ENCODE measurements around the gene MACC1. TPM values are rescaled to one million over a fixed set of nuclear protein-coding genes. Genes with fewer than 3 reads are reported as not detected.
"Not testable (repeated sequence)": the region's sequence is repeated elsewhere in the genome, so short reads cannot be mapped to it uniquely, and the experiment has no call there.

MACC1 gene
- total RNA-seq, 1 donor from 2014 or later = 0.16 TPM

DNA sequence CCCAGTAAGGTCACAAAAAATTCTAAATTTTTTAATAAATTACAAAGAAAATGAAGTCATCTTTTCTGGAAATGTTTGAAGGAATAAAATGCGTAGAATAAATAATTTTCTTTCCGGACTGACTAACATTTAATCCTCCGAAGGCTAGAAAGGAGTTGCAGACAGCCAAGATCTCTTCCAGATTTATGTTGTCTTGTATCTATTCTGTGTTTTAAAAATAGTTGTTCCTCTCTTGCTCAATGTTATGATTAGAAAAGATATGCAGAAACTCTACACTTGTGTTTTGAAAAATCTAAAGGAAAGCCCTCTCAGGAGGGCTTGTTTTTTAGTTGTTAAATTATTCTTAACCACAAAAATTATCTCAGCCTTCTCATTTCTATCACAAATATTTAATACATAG, 70.7 kb downstream of the MACC1 start:
- ATAC-seq = no peak
- DNase-seq (ENCODE audit: missing footprints) = no peak
- intact Hi-C loops (cut with DNase I) = no loop called here

DNA sequence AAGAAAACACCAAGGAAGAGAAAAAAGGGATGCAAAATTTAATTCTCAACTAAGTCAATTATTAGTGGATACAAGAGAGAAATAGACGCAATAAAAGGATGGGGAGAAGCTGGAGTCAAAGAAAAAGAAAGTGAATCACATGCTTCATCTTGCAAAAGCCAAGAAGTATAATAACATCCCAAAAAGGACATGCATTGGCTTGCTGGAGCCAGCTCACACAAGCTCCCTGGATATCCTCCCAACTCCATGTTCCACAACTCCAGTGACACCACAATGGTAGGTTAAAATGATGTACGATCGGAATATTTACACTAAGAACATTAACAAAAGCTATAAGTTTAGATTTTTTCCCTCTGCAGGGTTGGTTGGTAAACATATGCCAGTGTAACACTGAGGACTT, 72.4 kb downstream of the MACC1 start:
- no peak for DNase-seq (ENCODE audit: missing footprints)
- intact Hi-C loops (cut with DNase I) = no loop called here
- ATAC-seq = no peak

DNA sequence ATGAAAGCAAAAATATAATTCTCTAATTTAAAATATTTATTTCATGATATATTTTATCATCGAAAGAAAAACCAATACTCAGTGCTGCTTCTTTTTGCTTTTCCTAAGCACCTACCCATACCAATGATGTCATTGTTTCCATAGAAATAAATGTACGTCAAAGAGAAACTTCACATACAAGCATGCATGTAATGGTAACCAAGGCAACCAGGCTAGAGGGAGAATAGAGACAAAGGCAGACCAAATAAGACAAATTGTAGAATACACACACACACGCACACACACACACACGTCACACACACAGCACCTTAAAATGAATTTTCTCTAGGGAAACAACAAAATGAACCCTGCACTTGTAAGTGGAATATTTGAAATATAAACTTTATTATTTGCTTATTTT, 75.5 kb downstream of the MACC1 start:
- intact Hi-C loops (cut with DNase I) = no loop called here
- no peak for ATAC-seq
- no peak for DNase-seq (ENCODE audit: missing footprints)

DNA sequence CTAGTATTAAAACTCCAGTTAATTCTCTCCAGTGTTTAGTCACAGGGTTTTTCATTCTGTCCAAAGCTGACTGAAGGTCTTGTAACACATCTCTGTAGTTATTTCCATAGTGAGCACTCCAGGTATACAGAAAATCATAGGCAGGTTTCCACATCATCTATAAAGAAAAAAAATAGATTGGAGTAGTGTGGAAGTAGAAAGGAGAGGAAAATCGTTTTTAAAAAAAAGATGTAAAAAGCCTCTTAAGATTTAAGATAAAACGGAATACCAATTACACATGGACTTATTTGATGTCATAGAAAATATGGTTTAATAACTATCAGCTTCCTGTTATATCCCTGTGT, 76.2 kb downstream of the MACC1 start:
- intact Hi-C loops (cut with DNase I) = no loop called here
- DNase-seq (ENCODE audit: missing footprints) (no peak), ATAC-seq (no peak)

DNA sequence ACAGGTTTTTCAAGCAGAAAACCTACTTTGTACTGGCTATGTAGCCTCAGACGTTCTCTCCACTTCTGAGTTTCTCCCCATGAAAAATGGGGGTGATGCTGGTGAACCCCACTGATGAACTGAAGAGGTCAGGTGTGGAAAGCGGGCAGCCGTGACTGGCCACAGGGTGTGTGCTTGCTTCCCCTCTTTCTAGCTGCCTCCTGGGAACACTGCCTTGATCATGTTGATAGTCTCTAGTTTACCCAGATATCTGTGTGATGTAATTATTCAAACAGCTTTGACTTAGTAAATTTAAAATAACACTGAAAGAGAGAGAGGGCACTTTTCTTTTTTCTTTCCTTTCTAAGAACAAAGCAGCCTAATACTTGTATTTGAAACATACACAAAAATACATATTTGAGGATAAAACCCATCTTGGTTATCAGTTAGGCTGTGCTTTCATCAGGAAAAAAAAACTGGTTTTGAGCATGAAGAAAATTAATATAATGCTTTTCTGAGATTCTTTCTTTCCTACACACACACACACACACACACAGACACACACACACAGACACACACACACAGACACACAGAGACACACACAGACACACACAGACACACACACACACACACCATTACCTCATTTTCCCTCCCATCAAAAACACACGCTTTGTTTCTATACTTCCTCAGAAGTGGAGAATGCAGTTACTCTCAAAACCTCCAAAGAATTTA, 76.7 kb downstream of the MACC1 start:
- DNase-seq (ENCODE audit: missing footprints) (no peak), ATAC-seq (no peak)
- intact Hi-C loops (cut with DNase I) = no loop called here

DNA sequence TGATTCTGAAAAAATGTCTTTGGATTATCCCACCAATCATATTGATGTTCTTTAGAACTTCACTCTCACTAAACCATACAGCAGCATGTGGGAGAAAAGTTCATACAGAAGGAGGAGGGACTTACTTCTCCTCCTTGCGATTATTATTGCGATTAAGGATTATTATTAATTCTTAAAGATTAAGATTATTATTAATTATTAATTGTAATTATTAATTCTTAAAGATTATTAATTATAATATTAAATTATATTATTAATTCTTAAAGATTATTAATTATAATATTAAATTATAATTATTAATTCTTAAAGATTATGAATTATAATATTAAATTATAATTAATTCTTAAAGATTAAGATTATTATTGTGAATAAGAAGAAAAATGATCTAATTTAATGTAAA, 80.5 kb downstream of the MACC1 start:
- no peak for DNase-seq (ENCODE audit: missing footprints)
- no peak for ATAC-seq
- intact Hi-C loops (cut with DNase I) = no loop called here

DNA sequence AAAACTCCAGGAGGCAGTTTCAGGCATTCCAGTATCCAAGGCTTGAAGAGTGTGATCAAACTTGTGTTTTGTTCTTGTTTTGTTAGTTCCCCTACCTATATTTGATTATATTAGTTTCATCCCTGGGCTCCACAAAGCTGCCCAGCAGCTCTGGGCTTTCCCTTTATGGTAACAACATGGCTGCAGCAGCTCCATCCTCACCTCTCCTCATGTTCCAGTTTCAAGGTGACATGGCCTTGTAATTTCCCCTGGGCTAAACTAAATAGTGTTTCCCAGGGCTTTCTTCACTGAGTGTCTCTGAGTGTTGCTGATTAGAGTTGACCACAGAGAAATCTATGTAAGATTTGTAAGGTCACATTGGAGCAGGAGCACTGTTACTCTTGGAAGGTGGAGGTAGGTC, 83.4 kb downstream of the MACC1 start:
- DNase-seq (ENCODE audit: missing footprints) = no peak
- intact Hi-C loops (cut with DNase I) = no loop called here
- ATAC-seq = no peak

DNA sequence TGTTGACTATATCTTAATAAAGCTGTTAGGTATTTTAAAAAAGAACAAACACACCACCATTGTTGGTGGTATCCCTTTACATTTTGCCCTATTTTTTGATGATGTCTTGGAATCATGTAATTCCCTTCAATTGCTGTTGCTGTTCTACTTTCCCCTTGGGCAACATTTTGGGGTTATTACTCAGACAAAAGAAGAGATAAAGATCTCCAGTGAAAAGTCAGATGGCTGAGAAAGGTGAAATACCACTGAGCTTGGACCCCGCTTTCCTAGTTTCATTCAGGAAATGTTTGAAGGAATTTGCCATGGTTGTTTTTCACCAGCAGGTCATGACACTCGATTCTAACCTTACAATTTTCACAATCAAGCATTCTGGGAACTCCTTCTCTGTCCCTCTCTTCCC, 84.6 kb downstream of the MACC1 start:
- DNase-seq (ENCODE audit: missing footprints) = no peak
- ATAC-seq = no peak
- intact Hi-C loops (cut with DNase I) = no loop called here

DNA sequence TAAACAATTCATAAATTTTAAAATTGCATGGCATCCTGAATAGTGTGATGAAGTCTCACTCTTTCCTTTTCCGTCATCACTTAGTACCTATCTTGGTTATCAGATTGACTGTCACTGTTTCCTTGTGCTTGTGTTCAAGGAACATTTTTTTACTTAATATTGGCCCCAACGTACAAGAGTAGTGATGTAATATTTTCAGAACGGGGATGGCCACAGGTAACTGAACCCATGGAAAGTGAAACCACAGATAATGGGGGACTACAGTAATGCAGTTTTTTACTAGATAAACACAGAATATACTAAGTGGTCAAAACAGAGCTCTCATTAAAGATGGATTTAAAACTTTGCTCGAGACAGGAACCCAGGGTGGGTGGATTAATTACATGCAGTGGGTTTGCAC, 85.4 kb downstream of the MACC1 start:
- intact Hi-C loops (cut with DNase I) = no loop called here
- ATAC-seq = no peak
- no peak for DNase-seq (ENCODE audit: missing footprints)

DNA sequence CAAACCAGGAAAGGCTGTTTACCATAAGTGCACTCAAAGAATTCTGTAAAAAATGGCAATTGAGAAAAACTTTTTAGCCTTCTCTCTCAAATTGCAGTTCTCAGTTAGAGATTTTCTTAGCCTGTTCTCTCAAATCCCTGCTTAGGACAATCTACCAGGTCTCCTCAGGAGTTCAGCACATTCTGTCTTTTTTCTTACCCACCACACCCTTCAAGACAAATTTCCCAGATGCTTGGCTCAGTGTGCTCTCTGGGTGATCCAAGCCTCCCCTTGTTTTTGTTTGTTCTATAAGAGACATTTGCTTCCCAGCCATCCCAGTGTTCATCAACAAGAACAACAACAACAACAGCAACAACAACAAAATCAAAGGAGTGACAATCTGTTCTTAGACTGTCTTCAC, 87.3 kb downstream of the MACC1 start:
- intact Hi-C loops (cut with DNase I) = no loop called here
- no peak for ATAC-seq
- DNase-seq (ENCODE audit: missing footprints) = no peak

DNA sequence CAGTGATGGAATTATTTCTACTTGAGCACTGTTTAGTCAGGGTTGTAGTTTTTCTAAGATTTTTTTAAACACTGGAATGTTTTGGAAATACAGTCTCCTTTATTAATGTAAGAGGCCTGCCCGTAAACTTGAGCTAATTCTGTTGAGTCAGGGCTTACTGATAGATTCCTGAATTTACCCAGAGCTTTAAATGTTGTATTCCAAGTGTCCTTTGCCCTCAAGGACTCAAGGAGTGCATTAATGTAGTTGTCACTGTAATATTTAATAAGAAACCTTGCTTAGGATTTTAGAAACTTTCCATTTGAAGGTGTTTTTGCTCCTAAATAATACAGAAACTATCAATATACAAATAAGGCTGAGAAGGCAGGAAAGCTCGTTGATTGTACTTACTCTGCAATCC, 89.2 kb downstream of the MACC1 start:
- intact Hi-C loops (cut with DNase I) = no loop called here
- ATAC-seq = no peak
- no peak for DNase-seq (ENCODE audit: missing footprints)

DNA sequence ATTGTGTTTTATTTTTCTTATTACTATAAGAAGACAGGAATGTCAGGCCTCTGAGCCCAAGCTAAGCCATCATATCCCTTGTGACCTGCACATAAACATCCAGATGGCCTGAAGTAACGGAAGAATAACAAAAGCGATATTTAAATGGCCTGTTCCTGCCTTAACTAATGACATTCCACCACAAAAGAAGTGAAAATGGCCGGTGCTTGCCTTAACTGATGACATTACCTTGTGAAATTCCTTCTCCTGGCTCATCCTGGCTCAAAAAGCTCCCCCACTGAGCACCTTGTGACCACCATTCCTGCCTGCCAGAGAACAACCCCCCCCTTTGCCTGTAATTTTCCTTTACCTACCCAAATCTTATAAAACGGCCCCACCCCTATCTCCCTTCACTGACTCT, 91.1 kb downstream of the MACC1 start:
- intact Hi-C loops (cut with DNase I); ATAC-seq; DNase-seq (ENCODE audit: missing footprints): not testable (repeated sequence)

DNA sequence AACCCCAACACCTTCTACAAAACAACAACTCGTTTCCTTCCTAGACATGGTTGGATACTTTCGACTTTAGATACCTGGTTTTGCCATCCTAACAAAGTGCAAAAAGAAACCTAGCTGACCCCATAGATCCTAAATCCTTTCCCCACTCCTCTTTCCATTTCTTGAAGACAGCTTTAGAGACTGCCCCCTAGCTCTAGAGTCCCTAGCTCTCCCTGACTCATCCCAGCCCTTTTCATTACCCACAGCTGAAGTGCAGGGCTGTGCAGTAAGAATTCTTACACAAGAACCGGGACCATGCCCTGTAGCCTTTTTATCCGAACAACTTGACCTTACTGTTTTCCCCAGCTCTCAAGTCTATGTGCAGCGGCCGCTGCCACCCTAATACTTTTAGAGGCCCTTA, 93.1 kb downstream of the MACC1 start:
- DNase-seq (ENCODE audit: missing footprints); intact Hi-C loops (cut with DNase I); ATAC-seq: not testable (repeated sequence)

DNA sequence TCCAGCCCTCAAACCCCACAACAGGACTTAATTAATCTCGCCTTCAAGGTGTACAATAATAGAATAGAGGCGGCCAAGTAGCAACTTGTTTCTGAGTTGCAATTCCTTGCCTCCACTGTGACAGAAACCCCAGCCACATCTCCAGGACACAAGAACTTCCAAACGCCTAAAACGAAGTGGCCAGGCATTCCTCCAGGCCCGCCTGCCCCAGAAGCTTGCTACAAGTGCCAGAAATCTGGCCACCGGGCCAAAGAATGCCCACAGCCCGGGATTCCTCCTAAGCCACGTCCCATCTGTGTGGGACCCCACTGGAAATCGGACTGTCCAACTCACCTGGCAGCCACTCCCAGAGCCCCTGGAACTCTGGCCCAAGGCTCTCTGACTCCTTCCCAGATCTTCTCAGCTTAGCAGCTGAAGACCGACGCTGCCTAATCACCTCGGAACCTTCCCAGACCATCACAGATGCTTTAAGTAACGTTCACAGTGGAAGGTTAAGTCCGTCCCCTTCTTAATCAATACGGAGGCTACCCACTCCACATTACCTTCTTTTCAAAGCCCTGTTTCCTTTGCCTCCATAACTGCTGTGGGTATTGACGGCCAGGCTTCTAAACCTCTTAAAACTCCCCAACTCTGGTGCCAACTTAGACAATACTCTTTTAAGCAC, 94.4 kb downstream of the MACC1 start:
- DNase-seq (ENCODE audit: missing footprints); intact Hi-C loops (cut with DNase I); ATAC-seq: not testable (repeated sequence)

DNA sequence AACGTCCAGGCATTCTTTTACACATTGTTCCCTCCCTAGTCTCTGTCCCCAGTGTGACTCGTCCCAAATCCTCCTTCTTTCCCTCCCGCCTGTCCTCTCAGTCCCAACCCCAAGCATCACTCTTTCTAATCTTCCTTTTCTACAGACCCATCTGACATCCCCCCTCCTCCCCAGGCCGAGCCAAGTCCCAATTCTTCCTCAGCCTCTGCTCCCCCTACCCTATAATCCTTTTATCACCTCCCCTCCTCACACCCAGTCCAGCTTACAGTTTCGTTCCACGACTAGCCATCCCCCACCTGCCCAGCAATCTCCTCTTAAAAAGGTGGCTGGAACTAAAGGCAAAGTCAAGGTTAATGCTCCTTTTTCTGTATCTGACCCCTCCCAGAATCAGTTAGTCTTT, 95.1 kb downstream of the MACC1 start:
- intact Hi-C loops (cut with DNase I) = no loop called here
- DNase-seq (ENCODE audit: missing footprints) (no peak), ATAC-seq (no peak)

DNA sequence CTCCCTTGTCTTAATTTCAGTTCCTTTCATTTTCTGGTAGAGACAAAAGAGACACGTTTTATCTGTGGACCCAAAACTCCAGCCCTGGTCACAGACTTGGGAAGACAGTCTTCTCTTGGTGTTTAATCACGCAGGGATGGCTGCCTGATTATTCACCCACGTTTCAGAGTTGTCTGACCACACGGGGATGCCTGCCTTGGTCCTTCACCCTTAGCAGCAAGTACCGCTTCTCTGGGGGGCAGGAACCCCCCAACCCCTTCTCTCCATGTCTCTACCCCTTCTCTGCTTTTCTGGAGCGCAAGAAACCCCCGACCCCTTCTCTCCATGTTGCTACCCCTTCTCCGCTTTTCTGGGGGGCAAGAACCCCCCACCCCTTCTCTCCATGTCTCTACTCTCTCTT, 95.8 kb downstream of the MACC1 start:
- no peak for ATAC-seq

DNA sequence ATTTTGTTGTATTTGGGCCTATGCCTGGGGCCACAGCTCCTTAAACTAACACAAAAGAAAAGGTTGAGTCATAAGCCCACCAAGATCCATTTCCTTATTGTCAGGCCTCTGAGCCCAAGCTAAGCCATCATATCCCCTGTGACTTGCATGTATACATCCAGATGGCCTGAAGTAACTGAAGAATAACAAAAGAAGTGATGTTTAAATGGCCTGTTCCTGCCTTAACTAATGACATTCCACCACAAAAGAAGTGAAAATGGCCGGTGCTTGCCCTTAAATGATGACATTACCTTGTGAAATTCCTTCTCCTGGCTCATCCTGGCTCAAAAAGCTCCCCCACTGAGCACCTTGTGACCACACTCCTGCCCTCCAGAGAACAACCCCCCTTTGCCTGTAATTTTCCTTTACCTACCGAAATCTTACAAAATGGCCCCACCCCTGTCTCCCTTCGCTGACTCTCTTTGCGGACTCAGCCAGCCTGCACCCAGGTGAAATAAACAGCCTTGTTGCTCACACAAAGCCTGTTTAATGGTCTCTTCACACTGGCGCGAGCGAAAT, 96.5 kb downstream of the MACC1 start:
- intact Hi-C loops (cut with DNase I); DNase-seq (ENCODE audit: missing footprints); ATAC-seq: not testable (repeated sequence)

More for the DNA sequence above, 95.8 kb downstream of the MACC1 start:
- intact Hi-C loops (cut with DNase I) = no loop called here
- no peak for DNase-seq (ENCODE audit: missing footprints)

DNA sequence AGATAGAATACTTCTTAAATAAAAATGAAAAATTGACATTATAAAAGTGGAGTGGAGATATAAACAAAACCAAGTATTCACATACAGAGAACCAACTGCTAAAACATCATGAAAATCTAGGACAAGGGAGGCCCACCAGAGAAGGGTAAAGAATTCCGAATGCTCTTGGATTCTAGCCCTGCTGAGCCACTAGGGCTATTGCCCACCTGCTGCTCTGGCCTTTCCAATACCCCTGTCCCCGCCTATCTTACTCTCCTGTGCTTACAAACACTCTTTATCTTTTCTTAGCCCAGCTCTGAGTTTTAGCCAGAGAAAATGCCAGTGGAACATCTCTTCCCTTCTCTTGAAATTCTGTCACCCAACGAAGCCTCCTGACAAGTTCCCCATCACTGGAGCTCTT, 100.3 kb downstream of the MACC1 start:
- ATAC-seq (no peak), DNase-seq (ENCODE audit: missing footprints) (no peak)
- intact Hi-C loops (cut with DNase I) = no loop called here

DNA sequence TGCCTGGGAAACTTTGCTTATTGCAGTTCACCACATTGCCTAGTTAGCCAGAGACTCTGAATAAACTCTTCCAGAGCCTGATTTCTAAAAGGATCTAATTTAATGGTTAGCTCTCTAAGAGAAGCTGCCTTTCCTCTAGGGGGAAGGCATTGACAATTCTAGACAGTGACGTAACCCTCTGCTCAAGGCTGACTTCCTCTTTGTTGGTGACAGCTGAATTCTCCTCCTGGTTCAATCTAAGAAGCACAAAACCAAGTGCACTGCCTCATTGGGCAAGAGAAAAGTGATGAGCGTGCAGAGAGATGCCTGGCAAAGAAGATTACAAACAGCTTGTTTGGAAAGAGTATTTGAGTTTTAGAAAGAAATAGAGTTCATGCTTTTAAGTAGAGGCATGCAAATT, 102.7 kb downstream of the MACC1 start:
- peak; percentile 56 for ATAC-seq
- no peak for DNase-seq (ENCODE audit: missing footprints)
- intact Hi-C loops (cut with DNase I) = no loop called here

DNA sequence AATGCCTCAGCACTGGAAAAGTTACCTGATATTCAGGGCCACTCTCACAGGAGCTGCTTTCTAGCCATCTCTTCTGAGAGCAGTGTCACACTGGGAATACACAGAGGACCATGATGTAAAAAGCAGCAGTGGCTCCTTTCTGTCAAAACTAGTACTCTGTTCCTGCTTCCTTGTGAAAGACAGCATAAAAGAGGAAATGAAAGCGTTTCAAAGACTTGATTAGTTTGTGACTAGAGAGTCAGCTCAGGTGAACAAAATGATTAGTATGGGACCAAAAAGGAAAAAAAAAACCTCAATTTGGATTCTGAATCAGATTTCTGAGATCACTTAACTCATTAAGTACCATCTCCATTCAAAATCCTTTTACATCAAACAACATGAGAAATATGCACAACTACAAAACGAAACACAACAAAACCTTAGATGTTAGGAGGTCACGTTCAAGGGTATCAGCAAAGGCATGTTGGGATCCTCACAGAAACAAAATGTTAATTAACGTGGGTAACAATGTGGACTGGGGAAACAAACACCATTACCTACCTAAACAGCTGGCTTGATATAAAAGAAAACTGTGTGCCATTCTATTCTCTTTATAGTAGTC, 103.7 kb downstream of the MACC1 start:
- DNase-seq (ENCODE audit: missing footprints) (no peak), ATAC-seq (no peak)
- intact Hi-C loops (cut with DNase I) = no loop called here
